NCI-H524 treated with DMSO at 0.1 percent for 48 hours (cell line): ENCODE data around the gene PAK1IP1.
"Not testable (repeated sequence)": the region's sequence is repeated elsewhere in the genome, so short reads cannot be mapped to it uniquely, and the experiment has no call there.

ENCODE experiments used
- DNase-seq: peaks from one replicate; lab custom pipeline; 2025; lab: John Stamatoyannopoulos, UW

Gene PAK1IP1

DNA sequence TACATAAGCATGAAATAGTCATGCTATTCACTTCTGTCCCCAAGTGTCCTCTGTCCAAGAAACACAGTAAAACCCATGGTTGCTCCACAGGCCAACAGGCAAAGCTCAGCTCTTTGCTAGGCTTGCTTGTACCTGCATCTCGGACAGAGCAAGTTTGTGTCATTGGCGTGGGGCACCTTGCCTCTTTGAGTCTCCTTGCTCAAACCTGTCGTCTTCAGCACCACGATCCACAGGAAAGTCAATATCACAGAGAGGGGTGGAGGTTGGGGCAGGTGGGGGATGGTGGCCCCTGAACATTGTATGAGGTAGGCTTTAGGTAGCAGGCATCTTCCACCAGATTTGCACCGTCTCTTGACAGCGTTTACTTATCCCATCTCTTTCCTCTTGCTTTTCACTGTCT lies 48.7 kb downstream of the PAK1IP1 start:
- no peak for DNase-seq

DNA sequence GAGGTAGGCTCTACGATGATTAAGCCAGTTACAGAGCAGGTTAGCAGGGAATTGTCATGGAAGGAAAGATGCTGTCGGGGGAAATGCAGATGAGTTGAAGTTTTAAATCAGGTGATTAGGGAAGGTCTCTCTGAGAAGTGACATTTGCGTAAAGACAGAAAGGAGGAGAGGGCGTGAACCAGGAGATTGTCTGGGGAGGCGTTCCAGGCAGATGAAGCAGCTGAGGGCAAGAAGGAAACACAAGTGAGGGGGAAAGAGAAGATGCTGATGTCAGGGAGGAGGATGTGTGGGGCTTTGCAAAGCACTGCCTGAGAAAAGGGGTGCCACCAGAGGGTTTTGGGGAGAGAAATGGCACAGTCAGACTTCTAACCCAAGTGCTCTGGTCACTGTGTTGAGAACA lies 50.3 kb downstream of the PAK1IP1 start:
- DNase-seq: no peak

DNA sequence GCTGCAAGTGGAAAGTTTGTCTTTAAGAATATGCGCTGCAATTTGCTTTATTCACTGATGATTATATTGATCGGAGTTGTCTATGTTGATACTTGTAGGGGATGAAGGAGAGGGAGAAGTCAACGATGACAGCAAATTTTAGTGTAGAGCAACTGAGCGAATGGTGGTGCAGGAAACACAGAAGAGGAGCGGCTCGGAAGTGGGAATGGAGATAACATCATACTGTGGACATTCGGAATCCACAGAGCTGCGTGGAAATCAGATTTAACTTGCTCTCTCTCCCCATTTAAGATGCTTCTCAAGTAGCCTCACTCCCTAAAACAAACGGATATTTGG lies 52.1 kb downstream of the PAK1IP1 start:
- DNase-seq: no peak

DNA sequence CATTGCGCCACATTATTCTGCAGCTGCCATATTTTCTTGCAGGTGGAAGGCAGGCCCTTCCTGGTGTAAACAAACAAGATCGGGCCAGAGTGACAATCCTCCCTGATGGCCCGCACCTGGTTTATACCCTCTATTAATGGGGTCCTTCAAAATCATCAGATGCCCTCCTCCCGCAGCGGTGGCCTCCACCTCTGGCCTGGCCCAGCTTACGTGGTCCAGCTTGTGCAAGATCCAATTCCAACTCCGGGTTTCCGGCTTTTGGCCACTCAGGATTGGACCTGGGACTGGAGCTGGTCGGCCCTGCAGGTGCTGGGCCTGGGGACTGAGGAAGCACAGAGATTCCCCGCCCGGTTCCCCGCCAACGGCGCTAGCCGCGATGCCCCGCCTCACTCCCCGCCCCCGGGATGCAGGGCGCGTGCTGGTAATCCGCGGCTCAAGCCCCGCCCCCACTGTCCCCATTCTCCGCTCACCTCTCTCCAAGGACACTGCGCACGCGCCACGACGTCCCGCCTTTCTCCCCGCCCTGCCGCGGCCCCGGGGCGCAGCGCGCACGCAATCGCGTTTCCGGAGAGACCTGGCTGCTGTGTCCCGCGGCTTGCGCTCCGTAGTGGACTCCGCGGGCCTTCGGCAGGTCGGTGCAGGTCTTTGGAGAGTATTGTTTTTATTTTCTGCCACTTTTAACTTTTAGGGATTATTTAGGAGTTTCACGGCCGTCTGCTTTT lies 52.6 kb downstream of the PAK1IP1 start, which contains the start of gene TMEM14B:
TSS of gene TMEM14B (plus strand) at position 555 of the 722 bp plus-strand sequence. CDS start 1,441 bp downstream, outside the sequence.
- peak; percentile 83 for DNase-seq

DNA sequence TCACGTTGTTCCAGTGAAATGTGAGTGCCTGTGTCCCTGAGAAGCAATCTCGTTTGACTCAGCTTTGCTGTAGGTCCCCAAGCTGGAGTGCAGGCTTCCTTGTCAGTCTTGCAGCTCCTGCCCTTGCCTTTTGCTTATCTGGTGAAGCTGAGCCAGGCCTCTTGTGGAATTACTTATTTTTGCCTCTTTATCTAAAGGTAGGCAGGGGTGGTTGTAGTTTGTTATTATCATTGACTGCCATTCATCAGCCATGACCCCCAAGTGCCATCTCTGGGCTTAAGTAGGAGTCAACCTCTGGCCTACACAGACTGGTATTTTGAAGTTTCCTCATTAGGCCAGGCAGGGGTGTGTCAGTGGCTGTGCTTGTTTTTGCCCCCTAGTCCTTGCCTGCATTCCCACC lies 55.0 kb downstream of the PAK1IP1 start:
- DNase-seq: no peak

DNA sequence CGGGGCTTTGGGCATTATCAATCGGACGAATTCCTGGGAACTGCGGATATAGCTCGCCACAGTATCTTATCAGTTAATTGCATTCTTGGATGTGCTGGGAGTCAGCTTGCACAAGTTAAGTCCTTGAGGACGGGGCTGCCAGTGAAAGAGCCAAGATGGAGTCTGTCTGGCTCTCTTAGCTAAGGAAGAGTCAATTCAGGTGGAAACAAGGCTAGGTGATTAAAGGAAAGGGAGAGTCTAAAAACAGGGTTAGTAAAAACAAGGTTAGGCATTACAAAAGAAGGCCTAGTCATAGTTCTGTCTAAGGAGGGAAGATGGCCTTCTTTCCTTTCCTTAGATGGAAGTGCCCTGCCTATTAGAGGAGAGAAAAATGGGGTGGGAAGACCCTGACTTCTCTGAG lies 55.8 kb downstream of the PAK1IP1 start:
- DNase-seq: not testable (repeated sequence)

DNA sequence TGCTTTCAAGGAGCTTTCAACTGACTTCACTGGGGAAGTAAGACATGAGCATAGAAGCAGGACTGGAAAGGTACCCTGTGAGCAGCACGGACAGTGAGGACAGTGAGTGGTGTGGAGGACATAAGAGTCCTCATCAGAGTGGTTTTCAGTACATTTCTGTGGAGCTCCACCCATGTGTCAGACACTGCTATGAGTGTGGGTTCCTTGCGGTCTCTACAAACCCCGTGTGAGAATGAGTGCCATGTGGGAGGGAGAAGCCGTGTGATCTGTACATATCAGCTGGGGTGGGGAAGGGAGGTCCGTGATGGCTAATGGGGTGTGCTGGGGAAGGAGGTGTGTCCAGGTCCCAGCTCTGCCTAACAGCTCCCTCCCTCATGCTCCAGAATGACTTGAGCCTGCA lies 57.0 kb downstream of the PAK1IP1 start:
- not testable (repeated sequence) for DNase-seq

DNA sequence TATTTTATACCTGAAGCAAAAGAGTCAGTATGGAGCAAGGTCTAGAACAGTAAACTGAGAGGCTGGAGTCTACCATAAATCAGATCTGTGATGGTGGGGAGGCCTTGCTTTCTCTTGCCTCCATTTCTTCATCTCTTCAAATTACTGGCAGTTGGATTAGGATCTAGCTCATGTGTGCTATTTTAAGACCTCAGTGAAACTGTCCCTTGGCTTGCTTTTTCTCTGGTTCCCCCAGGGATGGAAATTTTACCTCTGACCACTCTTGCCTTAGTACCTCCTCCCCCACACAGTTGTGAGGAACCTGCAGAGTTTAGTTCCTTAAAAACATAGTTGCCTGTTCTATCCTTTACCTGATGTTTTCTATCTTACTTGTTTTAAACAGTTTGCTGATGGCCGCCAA lies 61.3 kb downstream of the PAK1IP1 start:
- no peak for DNase-seq
